ENCODE measurements around the gene GLYAT. TPM values are rescaled to one million over a fixed set of nuclear protein-coding genes. Genes with fewer than 3 reads are reported as not detected.

Gene GLYAT
- polyA plus RNA-seq, 1 donor from 2014 or later, result not detected

DNA sequence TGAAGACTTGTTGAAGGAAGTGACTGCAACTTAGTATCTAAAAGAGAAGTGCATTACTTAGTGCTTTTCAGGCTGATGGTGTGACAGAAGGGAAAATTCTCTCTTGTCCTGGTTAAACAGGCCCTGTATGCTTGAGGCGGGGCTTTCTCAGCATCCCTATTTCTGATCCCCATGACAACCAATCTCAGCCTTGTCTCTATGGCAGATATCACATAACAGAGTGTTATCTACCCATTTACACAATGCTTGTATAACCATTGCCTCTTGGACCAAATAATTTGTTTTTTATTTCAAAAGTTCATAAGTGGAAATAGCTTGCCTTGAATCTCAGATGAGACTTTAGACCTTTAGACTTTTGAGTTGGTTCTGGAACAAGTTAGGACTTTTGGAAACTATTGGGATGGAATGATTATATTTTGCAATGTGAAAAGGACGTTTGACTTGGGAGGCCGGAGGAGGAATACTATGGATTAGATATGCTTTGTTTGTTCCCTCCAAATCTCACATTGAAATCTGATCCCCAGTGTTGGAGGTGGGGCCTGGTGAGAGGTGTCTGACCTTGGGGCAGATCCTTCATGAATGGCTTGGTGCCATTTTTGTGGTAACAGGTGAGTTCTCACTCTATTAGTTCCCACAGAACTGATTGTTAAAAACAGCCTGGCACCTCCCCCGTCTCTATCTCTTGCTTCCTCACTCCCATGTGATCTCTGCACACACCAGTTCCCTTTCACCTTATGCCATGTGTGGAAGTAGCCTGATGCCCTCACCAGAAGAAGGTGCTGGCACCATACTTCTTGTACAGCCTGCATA lies 3.1 kb upstream of the GLYAT start:
- Histone ChIP-seq H3K79me2 (replicated peaks; ENCODE audit: insufficient read depth, low read length) (no peaks in the 10 kb centered on the region), H3K27me3 (ENCODE audit: insufficient read depth, low read depth, low read length) (no peaks in the 10 kb centered on the region), H3K4me2 (ENCODE audit: low read length) (no peak overlapping the region), H3K4me3 (ENCODE audit: low read length) (no peak overlapping the region), H4K20me1 (ENCODE audit: insufficient read depth) (no peaks in the 10 kb centered on the region), H2AFZ (ENCODE audit: low read depth, low read length) (no peak overlapping the region), H3F3A (ENCODE audit: insufficient read depth, low read length, poor library complexity, severe bottlenecking) (no peaks in the 10 kb centered on the region), H3K9ac (ENCODE audit: low read length) (no peak overlapping the region), H3K36me3 (ENCODE audit: insufficient read depth, low read length) (no peaks in the 10 kb centered on the region), H3K9me2 (ENCODE audit: insufficient read depth, low read length) (no peaks in the 10 kb centered on the region), H3K9me3 (ENCODE audit: low read length) (no peaks in the 10 kb centered on the region), H3K27ac (ENCODE audit: low read length) (no peak overlapping the region)
- TF ChIP-seq SMC3 (conservative IDR thresholded peaks at IDR 0.05; ENCODE audit: poor library complexity) (no peak), EP300 (conservative IDR thresholded peaks at IDR 0.05; ENCODE audit: poor library complexity, severe bottlenecking) (no peak)
- TF ChIP-seq, protein P1, sequence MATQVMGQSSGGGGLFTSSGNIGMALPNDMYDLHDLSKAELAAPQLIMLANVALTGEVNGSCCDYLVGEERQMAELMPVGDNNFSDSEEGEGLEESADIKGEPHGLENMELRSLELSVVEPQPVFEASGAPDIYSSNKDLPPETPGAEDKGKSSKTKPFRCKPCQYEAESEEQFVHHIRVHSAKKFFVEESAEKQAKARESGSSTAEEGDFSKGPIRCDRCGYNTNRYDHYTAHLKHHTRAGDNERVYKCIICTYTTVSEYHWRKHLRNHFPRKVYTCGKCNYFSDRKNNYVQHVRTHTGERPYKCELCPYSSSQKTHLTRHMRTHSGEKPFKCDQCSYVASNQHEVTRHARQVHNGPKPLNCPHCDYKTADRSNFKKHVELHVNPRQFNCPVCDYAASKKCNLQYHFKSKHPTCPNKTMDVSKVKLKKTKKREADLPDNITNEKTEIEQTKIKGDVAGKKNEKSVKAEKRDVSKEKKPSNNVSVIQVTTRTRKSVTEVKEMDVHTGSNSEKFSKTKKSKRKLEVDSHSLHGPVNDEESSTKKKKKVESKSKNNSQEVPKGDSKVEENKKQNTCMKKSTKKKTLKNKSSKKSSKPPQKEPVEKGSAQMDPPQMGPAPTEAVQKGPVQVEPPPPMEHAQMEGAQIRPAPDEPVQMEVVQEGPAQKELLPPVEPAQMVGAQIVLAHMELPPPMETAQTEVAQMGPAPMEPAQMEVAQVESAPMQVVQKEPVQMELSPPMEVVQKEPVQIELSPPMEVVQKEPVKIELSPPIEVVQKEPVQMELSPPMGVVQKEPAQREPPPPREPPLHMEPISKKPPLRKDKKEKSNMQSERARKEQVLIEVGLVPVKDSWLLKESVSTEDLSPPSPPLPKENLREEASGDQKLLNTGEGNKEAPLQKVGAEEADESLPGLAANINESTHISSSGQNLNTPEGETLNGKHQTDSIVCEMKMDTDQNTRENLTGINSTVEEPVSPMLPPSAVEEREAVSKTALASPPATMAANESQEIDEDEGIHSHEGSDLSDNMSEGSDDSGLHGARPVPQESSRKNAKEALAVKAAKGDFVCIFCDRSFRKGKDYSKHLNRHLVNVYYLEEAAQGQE (IDR thresholded peaks at IDR 0.05; ENCODE audit: borderline replicate concordance), result no peak

DNA sequence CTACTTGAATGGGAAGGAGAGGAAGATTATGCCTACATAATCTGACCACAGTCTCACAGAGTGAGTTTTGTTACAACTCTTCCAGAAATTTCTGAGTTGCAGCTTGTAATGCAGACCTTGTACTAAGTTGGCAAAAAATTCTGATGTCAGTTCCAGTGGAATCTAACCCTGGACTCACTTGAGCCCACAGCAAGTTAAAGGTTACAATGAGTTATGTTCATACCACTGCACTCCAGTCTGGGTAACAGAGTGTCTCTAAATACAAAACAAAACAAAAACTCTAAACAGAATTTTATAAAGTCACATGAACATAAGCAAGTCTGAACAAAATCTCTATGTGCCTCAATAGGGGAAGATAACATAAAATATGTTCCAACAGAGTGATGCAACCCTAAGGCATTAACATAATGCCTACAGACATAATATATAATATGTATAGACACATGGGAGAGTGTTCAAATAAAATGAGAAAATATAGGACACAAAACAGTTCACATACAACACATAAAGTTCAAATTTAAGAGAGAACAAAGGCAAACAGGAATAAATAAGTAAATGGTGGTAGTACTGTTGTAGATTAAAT lies 1.1 kb downstream of the GLYAT start:
- Histone ChIP-seq H4K20me1 (ENCODE audit: insufficient read depth) (no peaks in the 10 kb centered on the region), H3K27me3 (ENCODE audit: insufficient read depth, low read depth, low read length) (no peaks in the 10 kb centered on the region), H3K4me2 (ENCODE audit: low read length) (no peak overlapping the region), H3K27ac (ENCODE audit: low read length) (no peak overlapping the region), H3K9ac (ENCODE audit: low read length) (no peak overlapping the region), H3K9me3 (ENCODE audit: low read length) (no peaks in the 10 kb centered on the region), H3F3A (ENCODE audit: insufficient read depth, low read length, poor library complexity, severe bottlenecking) (no peaks in the 10 kb centered on the region), H3K36me3 (ENCODE audit: insufficient read depth, low read length) (no peaks in the 10 kb centered on the region), H3K9me2 (ENCODE audit: insufficient read depth, low read length) (no peaks in the 10 kb centered on the region), H3K79me2 (replicated peaks; ENCODE audit: insufficient read depth, low read length) (no peaks in the 10 kb centered on the region), H3K4me3 (ENCODE audit: low read length) (no peak overlapping the region), H2AFZ (ENCODE audit: low read depth, low read length) (no peak overlapping the region)
- TF ChIP-seq TAF1 (IDR thresholded peaks at IDR 0.05; ENCODE audit: low read depth), result no peak
- TF ChIP-seq, protein P2, sequence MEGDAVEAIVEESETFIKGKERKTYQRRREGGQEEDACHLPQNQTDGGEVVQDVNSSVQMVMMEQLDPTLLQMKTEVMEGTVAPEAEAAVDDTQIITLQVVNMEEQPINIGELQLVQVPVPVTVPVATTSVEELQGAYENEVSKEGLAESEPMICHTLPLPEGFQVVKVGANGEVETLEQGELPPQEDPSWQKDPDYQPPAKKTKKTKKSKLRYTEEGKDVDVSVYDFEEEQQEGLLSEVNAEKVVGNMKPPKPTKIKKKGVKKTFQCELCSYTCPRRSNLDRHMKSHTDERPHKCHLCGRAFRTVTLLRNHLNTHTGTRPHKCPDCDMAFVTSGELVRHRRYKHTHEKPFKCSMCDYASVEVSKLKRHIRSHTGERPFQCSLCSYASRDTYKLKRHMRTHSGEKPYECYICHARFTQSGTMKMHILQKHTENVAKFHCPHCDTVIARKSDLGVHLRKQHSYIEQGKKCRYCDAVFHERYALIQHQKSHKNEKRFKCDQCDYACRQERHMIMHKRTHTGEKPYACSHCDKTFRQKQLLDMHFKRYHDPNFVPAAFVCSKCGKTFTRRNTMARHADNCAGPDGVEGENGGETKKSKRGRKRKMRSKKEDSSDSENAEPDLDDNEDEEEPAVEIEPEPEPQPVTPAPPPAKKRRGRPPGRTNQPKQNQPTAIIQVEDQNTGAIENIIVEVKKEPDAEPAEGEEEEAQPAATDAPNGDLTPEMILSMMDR (IDR thresholded peaks at IDR 0.05; ENCODE audit: poor library complexity, severe bottlenecking), result no peak
- TF ChIP-seq POLR2AphosphoS5 (IDR thresholded peaks at IDR 0.05), result no peak
- no peak for TF ChIP-seq RAD21 (conservative IDR thresholded peaks at IDR 0.05)
- TF ChIP-seq MXI1 (conservative IDR thresholded peaks at IDR 0.05; ENCODE audit: poor library complexity, severe bottlenecking), result no peak
- TF ChIP-seq, protein P1 (IDR thresholded peaks at IDR 0.05; ENCODE audit: borderline replicate concordance), result no peak
- TF ChIP-seq SMC3 (conservative IDR thresholded peaks at IDR 0.05; ENCODE audit: poor library complexity), result no peak
- no peak for TF ChIP-seq EP300 (conservative IDR thresholded peaks at IDR 0.05; ENCODE audit: poor library complexity, severe bottlenecking)
- no peak for TF ChIP-seq EZH2 (IDR thresholded peaks at IDR 0.05; ENCODE audit: borderline replicate concordance, insufficient read depth, low read length, poor library complexity, severe bottlenecking)
